Measurements from ENCODE around the gene STPG2. TPM values are rescaled to one million over a fixed set of nuclear protein-coding genes. Genes with fewer than 3 reads are reported as not detected.

The STPG2 gene
- total RNA-seq, 1 donor from 2014 or later, result not detected

DNA sequence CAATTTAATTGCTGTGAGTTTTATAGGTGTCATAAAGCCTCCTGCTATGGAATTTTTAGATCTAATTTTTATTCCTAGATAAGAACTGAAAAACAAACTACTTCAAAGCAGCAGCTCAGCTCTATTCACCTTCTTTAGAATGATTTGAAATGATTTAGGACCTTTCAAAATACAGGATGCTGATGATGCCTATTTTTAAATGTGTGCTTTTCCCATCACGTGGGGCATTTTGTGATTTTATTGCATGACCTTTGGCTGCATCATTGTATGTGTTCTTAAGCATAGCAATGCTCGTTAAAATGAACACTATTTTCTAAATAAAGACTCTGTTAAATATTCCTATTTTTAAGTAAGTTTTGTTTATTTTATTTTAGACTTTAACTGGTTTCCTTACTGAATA is 537.3 kb downstream of the STPG2 start:
- no peaks in the 10 kb centered on the region for H3K36me3 ChIP-seq (ENCODE audit: control insufficient read depth, insufficient read depth, low read length)
- TF ChIP-seq, protein P1, sequence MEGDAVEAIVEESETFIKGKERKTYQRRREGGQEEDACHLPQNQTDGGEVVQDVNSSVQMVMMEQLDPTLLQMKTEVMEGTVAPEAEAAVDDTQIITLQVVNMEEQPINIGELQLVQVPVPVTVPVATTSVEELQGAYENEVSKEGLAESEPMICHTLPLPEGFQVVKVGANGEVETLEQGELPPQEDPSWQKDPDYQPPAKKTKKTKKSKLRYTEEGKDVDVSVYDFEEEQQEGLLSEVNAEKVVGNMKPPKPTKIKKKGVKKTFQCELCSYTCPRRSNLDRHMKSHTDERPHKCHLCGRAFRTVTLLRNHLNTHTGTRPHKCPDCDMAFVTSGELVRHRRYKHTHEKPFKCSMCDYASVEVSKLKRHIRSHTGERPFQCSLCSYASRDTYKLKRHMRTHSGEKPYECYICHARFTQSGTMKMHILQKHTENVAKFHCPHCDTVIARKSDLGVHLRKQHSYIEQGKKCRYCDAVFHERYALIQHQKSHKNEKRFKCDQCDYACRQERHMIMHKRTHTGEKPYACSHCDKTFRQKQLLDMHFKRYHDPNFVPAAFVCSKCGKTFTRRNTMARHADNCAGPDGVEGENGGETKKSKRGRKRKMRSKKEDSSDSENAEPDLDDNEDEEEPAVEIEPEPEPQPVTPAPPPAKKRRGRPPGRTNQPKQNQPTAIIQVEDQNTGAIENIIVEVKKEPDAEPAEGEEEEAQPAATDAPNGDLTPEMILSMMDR (IDR thresholded peaks at IDR 0.05; ENCODE audit: insufficient read depth, low read length, severe bottlenecking), result no peak
- FAIRE-seq, result no peak
- H3K4me3 ChIP-seq (ENCODE audit: low read depth, low read length), result no peak overlapping the region
- H3K27me3 ChIP-seq (ENCODE audit: control insufficient read depth, insufficient read depth, low read length), result no peaks in the 10 kb centered on the region
- no peak for DNase-seq (ENCODE audit: low read depth)

DNA sequence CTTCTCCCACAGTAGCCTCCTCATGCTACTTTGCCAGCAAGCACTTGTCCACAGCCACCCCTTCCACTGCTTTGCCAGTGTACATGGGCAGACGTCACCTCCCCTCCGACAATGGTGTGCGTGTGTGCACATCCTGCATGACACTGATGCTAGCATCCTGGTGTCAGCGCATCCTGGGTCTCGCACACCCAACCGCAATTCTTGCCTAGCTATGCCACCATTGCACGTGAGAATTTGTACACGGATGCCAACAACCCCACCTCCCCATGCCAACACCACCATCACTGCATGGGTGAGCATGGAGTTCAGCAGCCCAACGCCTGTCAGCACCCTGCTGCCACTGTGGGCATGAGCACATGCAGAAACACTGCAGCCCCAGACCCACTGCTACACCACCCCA is 550.0 kb downstream of the STPG2 start:
- TF ChIP-seq, protein P1 (IDR thresholded peaks at IDR 0.05; ENCODE audit: insufficient read depth, low read length, severe bottlenecking), result no peak
- no peaks in the 10 kb centered on the region for H3K36me3 ChIP-seq (ENCODE audit: control insufficient read depth, insufficient read depth, low read length)
- no peak overlapping the region for H3K4me3 ChIP-seq (ENCODE audit: low read depth, low read length)
- no peak for FAIRE-seq
- H3K27me3 ChIP-seq (ENCODE audit: control insufficient read depth, insufficient read depth, low read length), result no peaks in the 10 kb centered on the region
- DNase-seq (ENCODE audit: low read depth), result no peak

DNA sequence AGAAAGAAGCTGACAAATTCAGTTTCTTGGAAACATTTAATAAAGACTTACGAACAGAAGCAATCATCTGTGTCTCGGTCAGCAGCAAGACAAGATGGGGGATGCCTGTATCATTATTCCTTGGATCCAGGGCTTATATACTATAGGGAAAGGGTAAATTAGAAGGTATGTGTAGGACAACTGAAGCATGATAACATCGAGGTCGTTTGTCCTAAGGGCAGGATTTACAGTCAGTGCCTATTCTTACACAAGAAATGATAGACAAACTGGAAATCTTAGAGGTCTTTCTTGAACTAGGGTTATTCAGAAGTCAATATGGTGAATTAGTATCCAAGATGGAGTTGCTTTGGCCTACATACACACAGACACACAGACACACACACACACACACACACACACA is 553.0 kb downstream of the STPG2 start:
- no peak overlapping the region for H3K4me3 ChIP-seq (ENCODE audit: low read depth, low read length)
- H3K27me3 ChIP-seq (ENCODE audit: control insufficient read depth, insufficient read depth, low read length), result no peaks in the 10 kb centered on the region
- FAIRE-seq (no peak), DNase-seq (ENCODE audit: low read depth) (peak; percentile 27)
- no peaks in the 10 kb centered on the region for H3K36me3 ChIP-seq (ENCODE audit: control insufficient read depth, insufficient read depth, low read length)
- TF ChIP-seq, protein P1 (IDR thresholded peaks at IDR 0.05; ENCODE audit: insufficient read depth, low read length, severe bottlenecking), result no peak

DNA sequence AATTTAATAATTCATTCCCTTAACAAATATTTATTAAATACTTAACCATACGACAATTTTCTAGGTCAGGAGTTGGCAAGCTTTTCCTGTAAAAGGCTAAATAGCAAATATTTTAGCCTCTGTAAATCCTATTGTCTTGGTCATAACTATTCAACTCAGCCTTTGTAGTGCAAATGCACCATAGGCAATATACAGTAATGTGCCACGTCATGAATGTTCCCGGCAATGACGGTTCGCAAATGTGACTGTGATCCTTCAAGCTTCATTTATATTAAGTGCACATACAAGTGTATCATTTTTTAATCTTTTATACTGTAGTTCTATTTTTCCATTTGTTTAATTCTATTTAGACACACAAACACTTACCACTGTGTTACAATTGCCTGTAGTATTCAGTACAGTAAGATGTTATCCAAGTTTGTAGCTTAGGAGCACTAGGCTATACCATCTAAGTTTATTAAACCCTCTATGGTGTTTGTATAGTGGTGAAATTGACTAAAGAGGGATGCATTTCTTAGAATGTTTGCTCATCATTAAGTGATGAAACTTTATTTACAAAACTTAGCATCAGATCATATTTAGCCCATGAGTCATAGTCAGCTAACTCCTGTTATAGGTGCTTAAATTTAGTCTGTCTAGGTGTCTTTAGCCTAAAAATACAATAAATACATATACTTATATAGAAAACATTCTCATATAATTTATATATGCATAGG is 553.6 kb downstream of the STPG2 start:
- DNase-seq (ENCODE audit: low read depth) (peak; percentile 83), FAIRE-seq (no peak)
- TF ChIP-seq, protein P1 (IDR thresholded peaks at IDR 0.05; ENCODE audit: insufficient read depth, low read length, severe bottlenecking), result no peak
- Histone ChIP-seq H3K4me3 (ENCODE audit: low read depth, low read length) (no peak overlapping the region), H3K36me3 (ENCODE audit: control insufficient read depth, insufficient read depth, low read length) (no peaks in the 10 kb centered on the region), H3K27me3 (ENCODE audit: control insufficient read depth, insufficient read depth, low read length) (no peaks in the 10 kb centered on the region)

DNA sequence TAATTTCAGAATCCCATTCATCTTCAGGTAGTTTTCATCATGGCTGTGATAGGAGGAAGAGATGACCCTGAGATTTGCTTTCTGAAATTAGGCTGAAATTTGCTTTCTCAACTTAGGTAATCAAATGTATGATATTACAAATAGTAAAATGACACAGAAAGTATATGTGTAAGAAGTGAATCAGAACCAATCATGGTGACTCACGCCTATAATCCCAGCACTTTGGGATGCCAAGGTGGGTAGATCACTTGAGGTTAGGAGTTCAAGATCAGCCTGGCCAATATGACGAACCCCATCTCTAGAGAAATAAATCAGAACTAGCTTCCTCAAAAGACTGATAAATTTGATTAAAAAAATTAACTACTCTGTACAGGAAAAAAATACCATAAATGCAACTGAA is 555.4 kb downstream of the STPG2 start:
- no peak overlapping the region for H3K4me3 ChIP-seq (ENCODE audit: low read depth, low read length)
- no peaks in the 10 kb centered on the region for H3K36me3 ChIP-seq (ENCODE audit: control insufficient read depth, insufficient read depth, low read length)
- TF ChIP-seq, protein P1 (IDR thresholded peaks at IDR 0.05; ENCODE audit: insufficient read depth, low read length, severe bottlenecking), result no peak
- no peaks in the 10 kb centered on the region for H3K27me3 ChIP-seq (ENCODE audit: control insufficient read depth, insufficient read depth, low read length)
- no peak for FAIRE-seq
- DNase-seq (ENCODE audit: low read depth), result peak; percentile 81

DNA sequence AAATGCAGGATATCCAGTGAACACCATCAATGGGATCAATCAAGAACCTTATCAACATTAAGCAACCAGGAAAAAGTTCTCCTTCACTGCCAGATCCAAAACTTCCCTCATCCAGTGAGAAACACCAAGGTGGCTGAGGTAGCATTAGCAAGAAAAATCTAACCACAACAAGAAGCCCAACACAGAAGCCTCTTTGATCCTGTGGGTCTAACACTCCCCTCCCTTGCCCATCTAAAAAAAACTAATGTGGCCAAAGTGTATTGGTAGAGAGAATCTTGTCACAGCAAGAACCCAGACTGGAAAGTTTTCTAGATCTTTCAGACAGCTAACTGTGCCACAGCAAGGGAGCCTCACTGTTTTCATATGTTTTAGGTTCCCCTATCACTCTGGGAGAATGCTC is 558.0 kb downstream of the STPG2 start:
- Histone ChIP-seq H3K4me3 (ENCODE audit: low read depth, low read length) (no peak overlapping the region), H3K27me3 (ENCODE audit: control insufficient read depth, insufficient read depth, low read length) (no peaks in the 10 kb centered on the region), H3K36me3 (ENCODE audit: control insufficient read depth, insufficient read depth, low read length) (no peaks in the 10 kb centered on the region)
- DNase-seq (ENCODE audit: low read depth) (no peak), FAIRE-seq (no peak)
- TF ChIP-seq, protein P1 (IDR thresholded peaks at IDR 0.05; ENCODE audit: insufficient read depth, low read length, severe bottlenecking), result no peak
